Stimulated activated CD8-positive, alpha-beta memory T cell treated with anti-CD3 and anti-CD28 coated beads, Interleukin-4, amount 100 ng/mL, for 24 hours (primary cell): ENCODE measurements around the gene GRIP2.

ENCODE experiments used
- DNase-seq: peaks from one replicate; pipeline ENCODE4 v3.0.0-alpha.2; 2020; ENCODE audit warnings: low read depth

The GRIP2 gene

DNA sequence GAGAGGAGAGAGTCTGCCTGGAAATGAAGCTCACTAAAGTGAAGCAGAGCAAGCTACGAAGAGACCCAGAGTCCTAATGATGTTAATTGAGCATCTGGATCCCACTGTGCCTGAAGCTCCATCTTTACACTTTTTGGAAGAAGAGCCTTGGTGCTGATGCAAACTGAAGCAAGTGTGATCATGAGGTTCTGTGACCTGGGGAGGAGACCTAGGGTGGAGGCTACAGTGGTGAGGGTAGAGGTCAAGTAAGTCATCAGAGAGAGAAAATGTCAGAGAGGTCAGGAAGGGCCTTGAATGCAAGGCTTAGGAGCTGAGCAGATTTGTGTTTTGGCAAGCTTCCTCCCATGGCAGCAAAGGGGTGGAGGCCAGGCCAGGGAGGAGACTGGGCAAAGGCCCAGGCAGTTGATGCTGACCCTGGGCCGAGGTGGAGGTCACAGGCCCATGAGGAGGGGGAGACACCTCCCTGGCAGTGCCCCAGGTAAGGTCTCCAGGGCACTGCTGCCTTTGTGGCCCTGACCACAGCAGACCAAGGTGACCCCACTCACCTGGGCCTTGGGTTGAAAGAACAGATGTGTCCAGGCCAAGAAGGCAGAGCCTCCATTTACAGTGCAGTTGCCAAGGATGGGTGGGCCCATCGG is 1.6 kb downstream of the GRIP2 start:
- DNase-seq = no peak

DNA sequence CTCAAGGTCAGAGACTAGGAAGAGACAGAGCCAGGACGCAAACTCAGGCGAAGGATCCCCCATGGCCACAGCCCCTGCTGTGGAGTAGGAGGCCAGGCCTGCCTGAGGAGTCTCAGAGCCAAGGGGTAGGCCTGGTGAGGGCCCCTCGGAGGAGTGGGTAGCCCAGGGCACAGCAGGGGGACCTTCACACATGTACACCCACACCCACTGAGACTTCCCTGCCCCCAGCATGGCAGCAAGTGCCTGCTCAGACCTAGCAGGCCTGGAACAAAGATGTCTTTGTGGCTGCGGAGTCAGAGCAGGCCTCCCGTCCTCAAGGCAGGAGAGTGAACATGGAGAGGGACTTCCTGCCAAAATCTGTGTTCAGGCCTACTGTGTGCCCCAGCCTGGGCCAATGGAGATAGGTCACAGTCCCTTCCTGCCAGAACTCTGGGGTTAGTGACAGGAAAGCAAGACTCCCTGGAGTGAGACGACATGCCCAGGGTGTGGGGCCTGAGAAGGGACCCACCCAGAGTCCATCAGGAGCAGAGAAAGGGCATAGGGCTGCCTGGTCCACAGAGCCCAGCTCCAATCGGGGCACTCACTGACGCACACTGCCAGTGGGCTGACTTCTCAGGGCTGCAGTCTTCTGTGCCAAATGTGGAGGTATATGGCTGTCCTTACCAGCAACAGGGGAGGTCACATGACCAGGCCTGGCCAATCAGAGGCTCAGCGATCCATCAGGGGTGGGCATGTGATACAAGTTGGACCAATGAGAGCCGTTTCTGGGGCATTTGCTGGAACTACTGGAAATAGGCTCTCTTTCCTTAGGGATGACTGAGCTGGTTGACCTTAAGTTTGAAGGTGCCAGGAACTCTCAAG is 2.3 kb downstream of the GRIP2 start:
- no peak for DNase-seq

DNA sequence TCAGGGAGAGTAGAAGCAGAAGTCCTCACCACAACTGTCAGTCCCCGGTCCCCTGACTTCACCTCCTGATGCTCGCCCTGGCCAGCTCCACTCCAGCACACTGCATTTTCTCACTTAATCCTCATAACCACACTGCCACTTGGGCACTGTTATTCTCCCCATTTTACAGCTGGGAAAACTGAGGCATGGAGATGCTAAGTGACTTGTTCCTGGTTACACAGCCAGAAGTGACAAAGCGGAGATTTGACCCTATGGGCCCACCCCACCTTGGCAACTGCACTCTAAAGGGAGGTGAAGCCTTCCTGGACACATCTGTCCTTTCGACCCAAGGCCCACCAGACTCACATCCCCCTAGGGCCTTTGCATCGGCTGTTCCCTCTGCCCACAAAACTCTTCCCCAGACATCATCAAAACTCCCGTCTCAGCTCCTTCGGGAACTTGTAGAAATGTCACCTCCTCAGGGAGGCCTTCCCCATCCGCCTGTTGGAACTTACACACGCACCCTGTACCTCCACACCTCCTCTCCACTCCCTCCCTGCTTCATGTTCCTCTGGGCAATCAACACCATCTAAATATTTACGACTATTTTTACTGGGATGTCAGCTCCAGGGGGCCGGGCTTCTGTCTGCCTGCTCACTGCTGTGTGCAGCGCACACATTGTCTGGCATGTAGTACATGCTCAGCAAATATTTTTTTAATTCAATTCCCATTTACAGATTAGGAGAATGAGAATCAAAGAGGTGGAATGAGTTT is 3.1 kb downstream of the GRIP2 start:
- no peak for DNase-seq

DNA sequence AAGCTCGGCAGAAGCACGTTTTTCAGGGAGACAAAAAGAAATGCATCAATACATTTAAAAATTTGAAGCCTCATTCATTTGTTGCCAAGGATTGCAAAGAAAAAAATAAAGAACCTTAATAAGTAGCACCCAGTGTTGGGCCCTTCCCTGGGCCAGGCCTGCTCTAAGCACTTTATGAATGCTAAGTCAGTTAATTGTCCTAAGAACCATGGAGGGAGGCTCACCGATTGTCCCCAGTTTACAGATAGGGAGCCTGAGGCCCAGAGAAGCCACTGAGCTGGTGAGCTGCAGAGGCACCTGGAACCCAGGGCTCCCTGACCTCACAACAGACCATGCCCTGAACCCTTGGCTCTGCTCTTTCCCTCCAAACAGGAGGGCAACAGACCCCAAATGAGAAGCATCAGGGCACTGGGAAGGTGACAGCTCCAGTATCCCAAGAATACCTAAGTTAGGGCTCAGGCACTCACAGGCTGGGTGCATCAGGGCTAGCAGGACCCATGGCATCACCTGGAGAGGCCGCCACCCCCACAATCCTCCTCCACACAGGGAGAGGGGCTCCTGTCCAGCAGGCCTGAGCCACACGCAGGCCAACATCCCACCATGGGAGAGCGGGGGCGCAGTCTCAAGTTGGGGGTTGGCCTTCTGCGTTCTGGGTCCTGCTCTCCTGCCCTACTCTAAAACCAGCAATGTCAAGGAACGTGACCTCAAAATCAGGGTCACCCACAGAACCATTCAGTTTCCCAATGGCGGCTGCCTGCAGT is 3.9 kb downstream of the GRIP2 start:
- DNase-seq = no peak

DNA sequence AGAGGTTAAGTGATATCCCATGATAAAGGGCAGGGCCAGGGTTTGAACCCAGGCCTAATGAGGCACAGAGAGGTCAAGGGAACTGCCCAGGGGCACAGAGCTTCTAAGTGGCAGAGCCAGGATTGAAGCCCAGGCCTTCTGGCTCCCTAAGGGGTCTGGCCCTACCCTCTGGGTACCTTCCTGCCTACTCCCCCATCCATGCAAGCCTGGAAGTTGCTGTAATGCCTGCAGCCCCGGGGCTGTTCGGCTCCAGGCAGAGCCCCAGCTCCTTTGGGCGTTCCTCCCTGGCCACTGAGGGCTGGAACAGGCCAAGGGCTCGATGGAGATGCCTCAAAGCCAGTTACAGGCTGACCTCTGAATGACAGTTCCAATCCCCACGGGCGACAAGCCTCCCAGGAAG is 4.5 kb downstream of the GRIP2 start:
- no peak for DNase-seq

DNA sequence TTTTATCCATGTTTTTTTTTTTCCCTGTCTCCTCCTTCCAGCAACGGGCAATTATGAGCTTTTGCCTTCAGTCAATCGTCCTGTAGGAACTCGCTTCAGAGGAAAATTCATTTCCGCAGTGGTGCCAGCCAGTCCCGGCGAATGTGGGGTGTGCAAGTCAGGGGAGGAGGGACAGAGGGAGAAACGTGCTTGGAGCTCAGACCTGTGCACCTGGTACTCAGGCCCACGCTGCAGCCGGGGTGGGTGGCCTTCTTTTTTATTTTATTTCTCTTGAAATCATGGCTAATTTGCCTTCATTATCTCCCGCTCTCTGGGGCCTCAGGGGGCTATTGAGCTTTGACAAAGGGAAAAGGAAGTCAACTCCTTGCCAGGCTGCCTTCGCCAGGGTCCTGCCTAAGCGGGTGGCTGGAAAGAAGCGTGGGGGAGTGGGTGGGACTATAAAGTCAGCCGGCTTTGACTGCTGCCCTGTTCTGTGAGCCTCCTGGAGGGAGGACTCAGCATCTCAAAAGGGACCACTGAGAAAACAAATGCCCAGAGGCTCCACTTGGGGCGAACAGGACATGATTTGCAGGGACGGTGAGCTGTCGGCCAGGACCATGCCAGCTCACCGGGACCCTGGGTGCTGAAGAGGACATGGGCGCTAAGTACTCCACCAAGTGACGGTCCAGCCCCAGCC is 5.5 kb downstream of the GRIP2 start:
- no peak for DNase-seq

DNA sequence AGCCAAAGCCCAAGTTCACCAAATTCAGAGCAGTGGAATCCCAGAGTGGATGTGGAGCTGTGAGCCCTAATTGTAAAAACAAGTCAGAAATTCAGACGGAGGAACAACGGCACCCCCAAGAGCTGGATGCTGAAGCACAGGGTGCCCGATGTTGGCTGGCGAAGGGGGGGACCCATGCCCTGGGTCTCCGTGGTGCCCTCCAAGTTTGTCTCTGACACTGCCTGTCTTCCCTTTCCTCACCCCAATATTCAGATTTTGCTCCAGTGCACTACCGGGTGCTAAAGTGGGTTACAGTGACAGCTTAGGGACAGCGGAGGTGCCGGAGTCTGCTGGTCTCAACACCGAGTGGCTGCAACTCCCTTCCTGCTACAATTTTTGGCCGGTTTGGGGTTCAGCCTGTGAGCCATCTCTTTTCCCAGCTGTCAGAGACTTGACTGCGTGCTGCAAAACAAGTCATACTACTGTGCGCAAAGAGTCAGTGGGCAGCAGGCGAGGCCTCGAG is 6.6 kb downstream of the GRIP2 start:
- no peak for DNase-seq

DNA sequence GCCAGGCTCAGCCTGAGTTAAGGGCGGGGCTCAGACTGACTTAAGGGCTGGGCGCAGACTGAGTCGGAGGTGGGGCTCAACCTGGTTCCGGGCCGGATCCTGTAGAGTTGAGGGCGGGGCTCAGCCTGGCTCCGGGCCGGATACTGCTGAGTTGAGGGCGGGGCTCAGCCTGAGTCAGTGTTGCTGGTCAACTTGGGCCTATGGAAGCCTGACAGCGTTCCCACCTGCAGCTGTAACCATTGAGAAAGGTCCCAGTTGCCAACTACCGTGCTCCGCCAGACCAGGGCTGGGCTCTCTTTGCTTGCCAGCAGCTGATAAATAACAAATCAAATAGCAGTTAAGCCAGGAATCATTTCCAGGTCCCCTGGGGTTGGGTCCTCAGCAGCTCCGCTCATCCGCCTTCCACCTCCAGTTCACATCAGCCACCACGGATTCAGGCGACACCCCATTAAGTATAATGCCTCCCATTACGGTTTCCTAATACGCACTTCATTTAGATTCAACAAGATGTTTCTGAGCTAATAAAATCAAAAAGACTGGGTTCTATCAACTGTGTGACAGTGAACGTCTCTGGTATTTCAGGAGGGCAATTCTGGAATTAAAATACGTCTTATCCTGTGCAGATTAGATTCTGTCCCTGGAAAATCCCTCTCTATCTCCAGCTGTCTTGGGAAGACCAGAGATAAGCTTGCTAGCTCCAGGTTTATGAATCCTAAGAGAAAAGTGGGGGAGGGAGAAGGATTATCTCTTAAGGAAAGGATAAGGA is 7.3 kb downstream of the GRIP2 start:
- no peak for DNase-seq

DNA sequence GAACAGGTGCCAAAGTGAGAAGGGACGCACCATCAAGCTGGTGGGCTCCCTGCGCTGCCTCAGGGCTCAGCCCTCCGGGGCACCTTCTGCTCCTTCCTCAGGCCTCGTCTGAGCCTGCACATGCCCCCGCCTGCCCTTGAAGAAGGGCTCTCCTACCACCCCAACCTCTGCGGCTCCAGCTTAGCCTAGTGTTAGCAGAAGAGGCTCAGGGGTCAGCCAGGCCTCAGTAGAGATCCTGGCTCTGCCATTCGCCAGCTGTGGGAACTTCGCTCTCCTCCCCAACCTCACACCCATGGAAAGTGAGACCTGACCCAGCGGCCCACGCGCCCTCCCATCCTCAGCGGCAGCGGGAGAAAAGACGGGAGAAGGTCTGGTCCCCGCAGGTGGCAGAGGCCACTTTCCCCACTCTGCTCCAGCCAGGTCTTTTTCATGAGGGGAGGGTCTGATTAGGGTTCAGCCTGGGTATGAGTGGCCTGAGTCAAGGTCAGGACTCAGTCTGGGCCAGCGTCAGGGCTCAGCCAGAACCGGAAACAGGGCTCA is 8.2 kb downstream of the GRIP2 start:
- DNase-seq = no peak

DNA sequence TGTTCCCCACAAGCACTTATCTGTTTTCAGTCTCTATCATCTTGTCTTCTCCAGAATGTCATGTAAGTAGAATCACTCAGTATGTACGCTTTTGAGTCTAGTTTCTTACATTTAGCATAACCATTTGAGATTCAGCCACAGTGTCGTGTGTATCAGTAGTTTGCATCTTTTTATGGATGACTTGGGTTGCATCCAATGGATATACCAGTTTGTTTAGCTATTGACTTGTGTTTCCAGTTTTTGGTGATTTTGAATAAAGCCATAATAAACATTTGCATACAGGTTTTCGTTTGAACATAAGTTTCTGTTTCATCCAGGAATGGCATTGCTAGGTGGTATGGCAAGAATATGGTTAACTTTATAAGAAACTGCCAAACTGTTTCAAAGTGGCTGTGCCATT is 12.1 kb downstream of the GRIP2 start:
- no peak for DNase-seq

DNA sequence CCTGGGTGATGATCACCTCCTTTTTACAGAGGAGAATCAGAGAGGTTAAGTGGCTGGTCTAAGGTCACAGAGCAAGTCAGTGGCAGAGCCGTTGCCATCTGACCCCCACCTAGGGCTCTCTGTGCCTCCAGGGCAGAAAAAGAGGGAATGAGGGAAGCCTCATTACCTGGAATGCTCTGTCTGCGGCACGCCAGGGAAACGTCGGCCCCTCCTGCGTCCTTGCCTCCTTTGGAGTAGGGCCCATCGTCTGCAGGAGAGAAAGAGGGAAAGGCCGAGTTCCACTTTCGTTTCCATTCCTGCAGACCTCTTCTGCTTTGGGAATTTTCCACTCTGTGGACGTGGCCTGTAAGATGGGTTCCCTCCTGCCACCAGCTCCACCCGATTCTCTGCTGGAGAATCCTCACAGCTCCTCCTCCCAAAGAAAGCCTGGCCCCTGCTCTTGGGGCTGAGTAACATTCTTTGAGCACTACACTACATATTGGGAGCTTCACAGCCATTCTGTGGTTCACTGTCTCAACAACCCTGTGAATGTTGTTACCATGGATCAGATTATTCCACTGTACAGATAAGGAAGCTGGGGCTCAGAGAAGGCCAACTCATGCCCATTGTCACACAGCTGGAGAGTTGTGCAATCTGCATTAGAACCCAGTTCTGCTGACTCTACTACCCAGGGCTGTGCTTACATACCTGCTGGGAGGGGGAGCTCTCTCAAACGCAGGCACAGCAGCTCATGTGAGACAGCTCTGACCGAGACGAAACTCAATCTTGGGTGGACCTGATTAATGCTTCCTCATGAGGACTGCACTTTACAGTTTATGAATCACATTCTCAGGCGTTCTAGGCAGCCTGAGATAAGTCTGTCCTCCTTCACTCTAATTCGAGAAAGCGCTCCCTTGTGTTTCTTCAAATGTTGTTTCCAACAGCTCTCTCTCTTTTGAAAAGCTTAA is 14.2 kb downstream of the GRIP2 start:
- no peak for DNase-seq

DNA sequence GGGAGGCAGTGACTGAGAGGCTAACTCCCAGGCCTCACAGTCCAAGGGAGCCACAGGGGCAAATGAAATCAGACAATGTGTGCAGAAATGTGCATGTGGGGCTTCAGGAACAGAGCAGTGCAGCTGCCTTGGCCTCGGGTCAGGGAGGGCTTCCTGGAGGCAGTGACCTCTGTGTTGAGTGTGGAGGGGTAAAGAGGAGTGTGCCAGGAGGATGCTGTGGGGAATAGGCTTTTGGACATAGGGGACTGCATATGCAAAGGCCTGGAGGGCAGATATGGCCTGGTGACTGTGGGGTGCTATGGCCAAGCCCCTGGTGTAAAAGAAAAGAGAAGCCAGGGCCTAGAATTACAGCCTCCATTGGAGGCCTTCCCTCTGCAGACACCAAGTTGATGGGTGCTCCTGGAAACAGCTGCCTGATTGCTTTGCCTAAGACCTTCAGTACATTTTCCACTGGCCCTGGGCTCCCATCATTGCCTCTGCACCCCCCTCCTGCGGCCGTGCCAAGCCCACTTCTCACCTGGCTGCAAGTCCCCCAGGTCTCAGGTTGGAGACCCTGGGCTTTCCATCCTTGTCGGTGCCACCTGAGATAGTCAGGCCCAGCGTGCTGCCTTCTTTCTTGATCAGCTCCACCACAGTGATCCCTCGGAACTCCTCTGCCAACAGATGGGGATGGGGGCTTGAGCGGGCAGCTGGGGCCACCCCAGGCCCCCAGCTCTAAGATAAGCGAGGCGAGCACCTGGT is 15.1 kb downstream of the GRIP2 start:
- no peak for DNase-seq

DNA sequence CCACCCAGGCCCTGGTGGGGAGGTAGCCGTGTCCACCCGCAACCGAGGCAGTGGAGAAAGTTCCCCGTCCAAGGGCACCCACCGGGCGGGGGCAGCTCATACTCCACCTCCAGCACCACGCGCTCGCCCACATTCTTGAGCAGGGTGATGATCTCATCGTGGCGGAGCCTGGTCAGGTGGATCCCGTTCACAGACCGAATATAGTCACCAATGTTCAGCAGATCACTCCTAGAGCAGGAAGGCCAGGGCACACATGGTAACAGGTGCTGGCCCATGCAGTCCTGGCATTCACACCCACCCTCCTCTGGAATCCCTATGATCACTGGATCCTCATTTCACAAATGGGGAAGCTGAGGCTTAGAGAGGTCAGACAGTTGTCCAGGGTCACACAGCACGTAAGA is 15.8 kb downstream of the GRIP2 start:
- no peak for DNase-seq

DNA sequence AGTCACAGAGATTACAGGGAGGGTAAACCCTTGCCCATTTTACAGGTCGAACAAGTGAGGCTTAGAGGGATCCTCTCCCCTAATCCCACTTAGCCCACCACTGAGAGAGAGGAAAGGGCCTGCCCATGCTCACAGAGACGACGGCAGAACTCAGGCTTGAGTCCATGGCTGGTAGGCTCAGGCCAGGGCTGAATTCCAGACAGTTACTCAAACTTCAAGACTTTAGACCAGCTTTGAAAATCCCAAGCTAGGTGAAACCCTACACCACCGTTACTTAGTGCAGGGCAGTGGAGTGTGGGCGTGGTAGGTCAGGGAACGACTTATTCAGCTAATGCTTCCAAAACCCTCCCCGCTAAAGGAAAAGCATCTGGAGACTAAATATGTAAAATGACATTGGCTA is 16.4 kb downstream of the GRIP2 start:
- no peak for DNase-seq

DNA sequence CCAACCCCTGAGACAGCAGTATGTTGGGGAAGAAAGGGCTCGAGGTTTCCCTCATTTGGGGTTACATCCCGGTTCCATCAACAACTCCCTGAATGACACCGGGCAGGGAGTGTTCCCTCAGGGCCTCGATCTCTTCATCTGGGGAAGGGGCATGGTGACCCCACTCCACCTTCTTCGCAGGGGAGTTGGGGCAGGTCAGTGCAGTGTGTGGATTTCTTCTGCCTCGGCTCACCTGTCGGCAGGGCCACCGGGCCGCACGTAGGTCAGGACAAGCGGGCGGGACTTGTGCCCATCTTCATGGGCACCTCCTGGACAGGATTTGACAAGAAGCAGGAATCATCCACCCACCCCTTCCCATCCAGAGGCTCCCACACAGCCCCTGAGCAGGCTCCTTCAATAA is 17.4 kb downstream of the GRIP2 start:
- no peak for DNase-seq

DNA sequence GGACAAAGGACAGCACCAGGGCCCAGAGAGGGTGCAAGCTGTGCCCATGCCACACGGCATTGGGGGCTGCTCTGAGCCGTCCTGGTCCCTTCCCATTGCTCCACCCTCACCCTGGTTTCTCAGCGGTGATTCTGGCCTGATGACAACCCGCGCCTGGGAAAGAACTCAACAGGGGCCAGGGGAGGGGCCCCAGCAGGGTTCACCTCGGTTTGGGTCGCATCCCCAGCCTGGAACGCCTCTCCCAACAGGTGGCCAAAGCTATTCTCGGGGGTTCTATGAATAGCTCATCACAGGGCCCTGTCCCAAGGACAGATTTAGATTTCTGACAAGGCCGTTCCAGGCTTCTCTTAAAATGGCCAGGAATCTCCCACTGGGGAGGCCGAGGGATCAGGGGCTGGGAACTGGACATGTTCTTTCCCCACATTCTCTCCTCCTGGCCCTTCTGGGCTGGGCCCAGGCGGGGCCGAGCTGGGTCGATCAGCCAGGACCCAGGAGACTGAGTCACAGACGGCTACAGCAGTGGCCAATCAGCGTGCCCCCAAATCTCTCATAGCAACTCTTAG is 17.9 kb downstream of the GRIP2 start:
- no peak for DNase-seq

DNA sequence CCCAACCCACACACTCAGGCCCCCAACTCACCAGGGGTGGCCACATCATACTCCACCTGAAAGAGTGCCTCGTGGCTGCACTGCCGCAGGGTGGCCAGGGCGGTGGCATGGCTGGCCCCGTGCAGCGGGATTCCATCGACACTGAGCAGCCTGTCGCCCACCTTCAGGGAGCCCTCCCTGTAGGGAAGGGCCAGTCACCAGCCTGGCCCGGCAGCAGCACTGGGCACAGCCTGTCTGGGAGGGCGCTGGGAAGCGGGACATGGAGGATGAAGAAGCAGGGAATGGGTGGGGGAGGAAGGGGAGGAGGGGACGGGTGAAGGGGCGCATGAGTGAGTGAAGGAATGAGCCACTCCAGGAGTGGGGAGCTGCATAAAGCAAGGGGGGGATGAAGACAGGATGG is 18.5 kb downstream of the GRIP2 start:
- no peak for DNase-seq

DNA sequence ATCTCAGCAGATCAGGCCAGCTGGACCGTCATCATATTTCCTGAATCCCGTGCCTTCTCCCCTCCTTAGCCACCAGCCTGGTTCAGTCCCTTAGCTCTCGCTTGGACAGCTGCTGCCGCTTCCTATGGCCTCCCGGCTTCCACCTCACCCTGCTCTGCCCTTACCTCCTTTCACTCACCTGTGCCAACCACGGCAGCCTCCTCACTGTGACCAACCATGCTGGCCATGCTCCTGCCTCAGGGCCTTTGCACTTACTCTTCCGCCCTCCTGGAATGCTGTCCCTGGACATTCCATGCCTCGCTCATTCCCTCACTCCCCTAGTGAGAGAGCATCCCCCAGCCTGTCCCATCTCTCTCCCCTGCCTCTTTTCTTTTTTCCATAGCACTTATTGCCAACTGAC is 19.2 kb downstream of the GRIP2 start:
- no peak for DNase-seq
